Stimulated activated CD8-positive, alpha-beta memory T cell treated with anti-CD3 and anti-CD28 coated beads, Interleukin-4, amount 100 ng/mL, for 48 hours (primary cell): ENCODE results near the gene RBM20.
"Not testable (repeated sequence)": the region's sequence is repeated elsewhere in the genome, so short reads cannot be mapped to it uniquely, and the experiment has no call there.

Experiments
- DNase-seq: peaks from one replicate; pipeline ENCODE4 v3.0.0-alpha.2; 2020

The RBM20 gene

GRCh38 chr10:110706690-110707098 is 62.6 kb downstream of the RBM20 start:
- no peak for DNase-seq

- DNase-seq: no peak
These were observed 64.8 kb downstream of the RBM20 start for GRCh38 chr10:110708776-110709443.

GRCh38 chr10:110709444-110709828 is 65.3 kb downstream of the RBM20 start:
- no peak for DNase-seq

- DNase-seq: no peak
These were observed 65.9 kb downstream of the RBM20 start for GRCh38 chr10:110709964-110710587.

GRCh38 chr10:110710621-110711020 is 66.5 kb downstream of the RBM20 start:
- no peak for DNase-seq

GRCh38 chr10:110711382-110711781 is 67.2 kb downstream of the RBM20 start:
- DNase-seq: no peak

GRCh38 chr10:110714356-110714755 is 70.2 kb downstream of the RBM20 start:
- DNase-seq: no peak

- DNase-seq: no peak
These were observed 73.8 kb downstream of the RBM20 start for GRCh38 chr10:110717781-110718589.

- no peak for DNase-seq
These were observed 77.4 kb downstream of the RBM20 start for GRCh38 chr10:110721406-110722038.

GRCh38 chr10:110723224-110723891 is 79.2 kb downstream of the RBM20 start:
- DNase-seq: no peak

- DNase-seq: no peak
These were observed 80.2 kb downstream of the RBM20 start for GRCh38 chr10:110724116-110724921.

GRCh38 chr10:110724937-110725336 is 80.8 kb downstream of the RBM20 start:
- no peak for DNase-seq

GRCh38 chr10:110725801-110726630 is 81.9 kb downstream of the RBM20 start:
- no peak for DNase-seq

- DNase-seq: not testable (repeated sequence)
These were observed 83.6 kb downstream of the RBM20 start for GRCh38 chr10:110727785-110728184.

GRCh38 chr10:110730345-110731050 is 86.4 kb downstream of the RBM20 start:
- DNase-seq: no peak

- no peak for DNase-seq
These were observed 89.2 kb downstream of the RBM20 start for GRCh38 chr10:110733218-110733952.

GRCh38 chr10:110735620-110736027 is 91.5 kb downstream of the RBM20 start:
- no peak for DNase-seq

- no peak for DNase-seq
These were observed 93.9 kb downstream of the RBM20 start for GRCh38 chr10:110737886-110738634.

GRCh38 chr10:110739811-110740271 is 95.7 kb downstream of the RBM20 start:
- peak; percentile 40 for DNase-seq
